Tibial nerve (tissue), 3 donors: ENCODE results near the gene FILIP1.

Experiments used
- CTCF ChIP-seq, 5 experiments: fragments of 200-600 bp in 3 of 5; fragments of 450-650 bp in 2 of 5; sonication (generic) in 3 of 5; IDR thresholded peaks; one replicate each; pipeline ENCODE4 v1.5.1; 2016 to 2019; ENCODE audit warnings: antibody characterized with exemption in 5 of 5, mild to moderate bottlenecking in 3 of 5, moderate library complexity in 2 of 5
- POLR2A ChIP-seq, 2 donors: fragments of 450-650 bp; IDR thresholded peaks; one replicate each; pipeline ENCODE4 v1.6.1; 2017; ENCODE audit warnings: antibody characterized with exemption in 2 of 2, mild to moderate bottlenecking in 2 of 2, moderate library complexity in 2 of 2

- TF ChIP-seq POLR2A (IDR thresholded peaks at IDR 0.05) (no peak), CTCF (IDR thresholded peaks at IDR 0.05) (peak; percentile 71 to 73 (median 72))
These were observed 226.8 kb downstream of the FILIP1 start for GRCh38 chr6:75266716-75267291.
